HEK293 (cell line): ENCODE results near the gene USP26.
"Not testable (repeated sequence)": the region's sequence is repeated elsewhere in the genome, so short reads cannot be mapped to it uniquely, and the experiment has no call there.

Experiments used
- KLF9 ChIP-seq: fragments of 450-650 bp; formaldehyde crosslinking; IDR thresholded peaks from 2 replicates; pipeline ENCODE4 v1.5.1; 2016; ENCODE audit warnings: missing biosample characterization, missing genetic modification characterization, low read depth
- MYNN ChIP-seq: fragments of 450-650 bp; formaldehyde crosslinking; IDR thresholded peaks from 2 replicates; pipeline ENCODE4 v1.5.1; 2016; ENCODE audit warnings: missing biosample characterization, missing genetic modification characterization, borderline replicate concordance
- ZBTB21 ChIP-seq: fragments of 450-650 bp; formaldehyde crosslinking; IDR thresholded peaks from 2 replicates; pipeline ENCODE4 v1.5.1; 2017; ENCODE audit warnings: missing biosample characterization, missing genetic modification characterization
- ZNF274 ChIP-seq, 2 experiments: fragments of 200-500 bp in 1 of 2; fragments of 450-650 bp in 1 of 2; sonication (Bioruptor generic) in 1 of 2; formaldehyde crosslinking in 1 of 2; IDR thresholded peaks; 2 replicates each; pipeline versions ENCODE4 v1.5.1 to v1.6.1; 2014 to 2016; ENCODE audit warnings: borderline replicate concordance in 1 of 2, inconsistent platforms in 1 of 2, low read length in 1 of 2, missing biosample characterization in 1 of 2, missing genetic modification characterization in 1 of 2
- ZNF350 ChIP-seq: fragments of 450-650 bp; formaldehyde crosslinking; IDR thresholded peaks from 2 replicates; pipeline ENCODE4 v1.5.0; 2017; ENCODE audit warnings: missing biosample characterization, mild to moderate bottlenecking, missing genetic modification characterization
- ZNF510 ChIP-seq: fragments of 450-650 bp; formaldehyde crosslinking; IDR thresholded peaks from 2 replicates; pipeline ENCODE4 v1.5.1; 2018; ENCODE audit warnings: mild to moderate bottlenecking, missing genetic modification characterization, missing biosample characterization; ENCODE audit not compliant: insufficient replicate concordance
- TF ChIP-seq, protein P1 (sequence below): fragments of 450-650 bp; formaldehyde crosslinking; IDR thresholded peaks from 2 replicates; pipeline ENCODE4 v1.5.1; 2016; ENCODE audit warnings: missing biosample characterization, missing genetic modification characterization
- TF ChIP-seq, protein P2 (sequence below): fragments of 450-650 bp; formaldehyde crosslinking; IDR thresholded peaks from 2 replicates; pipeline ENCODE4 v1.5.1; 2016; ENCODE audit warnings: missing biosample characterization, missing genetic modification characterization
- TF ChIP-seq, protein P3 (sequence below): fragments of 450-650 bp; formaldehyde crosslinking; optimal IDR thresholded peaks from 2 replicates; pipeline ENCODE3; 2016; ENCODE audit warnings: missing biosample characterization, mild to moderate bottlenecking, missing genetic modification characterization
- TF ChIP-seq, protein P4 (sequence below): fragments of 450-650 bp; formaldehyde crosslinking; IDR thresholded peaks from 2 replicates; pipeline ENCODE4 v1.5.1; 2017; ENCODE audit warnings: missing biosample characterization, missing genetic modification characterization

GRCh38 chrX:132980035-132980434, 116.9 kb downstream of the USP26 start:
- not testable (repeated sequence) for TF ChIP-seq ZNF510; MYNN (tag by site-specific recombination); ZBTB21 (tag by site-specific recombination); ZNF350 (tag by site-specific recombination); ZNF274 (IDR thresholded peaks at IDR 0.05; ENCODE audit: low read length); ZNF274 (tag by site-specific recombination; IDR thresholded peaks at IDR 0.05; ENCODE audit: borderline replicate concordance); KLF9 (tag by site-specific recombination)
- TF ChIP-seq, protein P1, sequence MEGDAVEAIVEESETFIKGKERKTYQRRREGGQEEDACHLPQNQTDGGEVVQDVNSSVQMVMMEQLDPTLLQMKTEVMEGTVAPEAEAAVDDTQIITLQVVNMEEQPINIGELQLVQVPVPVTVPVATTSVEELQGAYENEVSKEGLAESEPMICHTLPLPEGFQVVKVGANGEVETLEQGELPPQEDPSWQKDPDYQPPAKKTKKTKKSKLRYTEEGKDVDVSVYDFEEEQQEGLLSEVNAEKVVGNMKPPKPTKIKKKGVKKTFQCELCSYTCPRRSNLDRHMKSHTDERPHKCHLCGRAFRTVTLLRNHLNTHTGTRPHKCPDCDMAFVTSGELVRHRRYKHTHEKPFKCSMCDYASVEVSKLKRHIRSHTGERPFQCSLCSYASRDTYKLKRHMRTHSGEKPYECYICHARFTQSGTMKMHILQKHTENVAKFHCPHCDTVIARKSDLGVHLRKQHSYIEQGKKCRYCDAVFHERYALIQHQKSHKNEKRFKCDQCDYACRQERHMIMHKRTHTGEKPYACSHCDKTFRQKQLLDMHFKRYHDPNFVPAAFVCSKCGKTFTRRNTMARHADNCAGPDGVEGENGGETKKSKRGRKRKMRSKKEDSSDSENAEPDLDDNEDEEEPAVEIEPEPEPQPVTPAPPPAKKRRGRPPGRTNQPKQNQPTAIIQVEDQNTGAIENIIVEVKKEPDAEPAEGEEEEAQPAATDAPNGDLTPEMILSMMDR (tag by site-specific recombination), result not testable (repeated sequence)
- TF ChIP-seq, protein P2, sequence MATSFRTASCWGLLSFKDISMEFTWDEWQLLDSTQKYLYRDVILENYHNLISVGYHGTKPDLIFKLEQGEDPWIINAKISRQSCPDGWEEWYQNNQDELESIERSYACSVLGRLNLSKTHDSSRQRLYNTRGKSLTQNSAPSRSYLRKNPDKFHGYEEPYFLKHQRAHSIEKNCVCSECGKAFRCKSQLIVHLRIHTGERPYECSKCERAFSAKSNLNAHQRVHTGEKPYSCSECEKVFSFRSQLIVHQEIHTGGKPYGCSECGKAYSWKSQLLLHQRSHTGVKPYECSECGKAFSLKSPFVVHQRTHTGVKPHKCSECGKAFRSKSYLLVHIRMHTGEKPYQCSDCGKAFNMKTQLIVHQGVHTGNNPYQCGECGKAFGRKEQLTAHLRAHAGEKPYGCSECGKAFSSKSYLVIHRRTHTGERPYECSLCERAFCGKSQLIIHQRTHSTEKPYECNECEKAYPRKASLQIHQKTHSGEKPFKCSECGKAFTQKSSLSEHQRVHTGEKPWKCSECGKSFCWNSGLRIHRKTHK (tag by site-specific recombination), result not testable (repeated sequence)
- TF ChIP-seq, protein P3, sequence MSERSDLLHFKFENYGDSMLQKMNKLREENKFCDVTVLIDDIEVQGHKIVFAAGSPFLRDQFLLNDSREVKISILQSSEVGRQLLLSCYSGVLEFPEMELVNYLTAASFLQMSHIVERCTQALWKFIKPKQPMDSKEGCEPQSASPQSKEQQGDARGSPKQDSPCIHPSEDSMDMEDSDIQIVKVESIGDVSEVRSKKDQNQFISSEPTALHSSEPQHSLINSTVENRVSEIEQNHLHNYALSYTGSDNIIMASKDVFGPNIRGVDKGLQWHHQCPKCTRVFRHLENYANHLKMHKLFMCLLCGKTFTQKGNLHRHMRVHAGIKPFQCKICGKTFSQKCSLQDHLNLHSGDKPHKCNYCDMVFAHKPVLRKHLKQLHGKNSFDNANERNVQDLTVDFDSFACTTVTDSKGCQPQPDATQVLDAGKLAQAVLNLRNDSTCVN, result not testable (repeated sequence)
- TF ChIP-seq, protein P4, sequence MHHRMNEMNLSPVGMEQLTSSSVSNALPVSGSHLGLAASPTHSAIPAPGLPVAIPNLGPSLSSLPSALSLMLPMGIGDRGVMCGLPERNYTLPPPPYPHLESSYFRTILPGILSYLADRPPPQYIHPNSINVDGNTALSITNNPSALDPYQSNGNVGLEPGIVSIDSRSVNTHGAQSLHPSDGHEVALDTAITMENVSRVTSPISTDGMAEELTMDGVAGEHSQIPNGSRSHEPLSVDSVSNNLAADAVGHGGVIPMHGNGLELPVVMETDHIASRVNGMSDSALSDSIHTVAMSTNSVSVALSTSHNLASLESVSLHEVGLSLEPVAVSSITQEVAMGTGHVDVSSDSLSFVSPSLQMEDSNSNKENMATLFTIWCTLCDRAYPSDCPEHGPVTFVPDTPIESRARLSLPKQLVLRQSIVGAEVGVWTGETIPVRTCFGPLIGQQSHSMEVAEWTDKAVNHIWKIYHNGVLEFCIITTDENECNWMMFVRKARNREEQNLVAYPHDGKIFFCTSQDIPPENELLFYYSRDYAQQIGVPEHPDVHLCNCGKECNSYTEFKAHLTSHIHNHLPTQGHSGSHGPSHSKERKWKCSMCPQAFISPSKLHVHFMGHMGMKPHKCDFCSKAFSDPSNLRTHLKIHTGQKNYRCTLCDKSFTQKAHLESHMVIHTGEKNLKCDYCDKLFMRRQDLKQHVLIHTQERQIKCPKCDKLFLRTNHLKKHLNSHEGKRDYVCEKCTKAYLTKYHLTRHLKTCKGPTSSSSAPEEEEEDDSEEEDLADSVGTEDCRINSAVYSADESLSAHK (tag by site-specific recombination), result not testable (repeated sequence)
